Measurements from ENCODE around the gene RFPL4AL1.
"Not testable (repeated sequence)": the region's sequence is repeated elsewhere in the genome, so short reads cannot be mapped to it uniquely, and the experiment has no call there.

- TF ChIP-seq CTCF (tag by site-specific recombination; IDR thresholded peaks at IDR 0.05); ZNF138 (tag by site-specific recombination; IDR thresholded peaks at IDR 0.05; ENCODE audit: borderline replicate concordance); ZNF239 (tag by site-specific recombination; IDR thresholded peaks at IDR 0.05); ZNF704 (tag by site-specific recombination; IDR thresholded peaks at IDR 0.05); ZNF140 (tag by site-specific recombination; IDR thresholded peaks at IDR 0.05); PATZ1 (tag by site-specific recombination; IDR thresholded peaks at IDR 0.05); ZNF184 (tag by site-specific recombination; IDR thresholded peaks at IDR 0.05); REST (tag by site-specific recombination; IDR thresholded peaks at IDR 0.05); FEZF1 (tag by site-specific recombination; IDR thresholded peaks at IDR 0.05); ZNF148 (tag by site-specific recombination; IDR thresholded peaks at IDR 0.05; ENCODE audit: borderline replicate concordance); ZNF555 (tag by site-specific recombination; conservative IDR thresholded peaks at IDR 0.05); ZNF24 (tag by site-specific recombination; IDR thresholded peaks at IDR 0.05); ZNF302 (tag by site-specific recombination; IDR thresholded peaks at IDR 0.05; ENCODE audit: low read depth): not testable (repeated sequence)
These were observed at the start of gene RFPL4AL1 for GRCh38 chr19:55768818-55769217.

Data from HEK293 (cell line).